SK-N-MC (cell line): ENCODE results near the gene GLRX5.

ENCODE experiments used
- EZH2 ChIP-seq: fragments of 200-600 bp; sonication (generic); IDR thresholded peaks from one replicate; pipeline ENCODE4 v1.6.1; 2017; ENCODE audit warnings: antibody characterized with exemption
- FOXP2 ChIP-seq: optimal IDR thresholded peaks from 2 replicates; pipeline ENCODE3; 2011; ENCODE audit warnings: mild to moderate bottlenecking, moderate library complexity; ENCODE audit not compliant: insufficient read depth; ENCODE audit errors: extremely low read length, control extremely low read depth
- POLR2AphosphoS5 ChIP-seq: IDR thresholded peaks from 2 replicates; pipeline ENCODE4 v1.6.1; 2012; ENCODE audit warnings: mild to moderate bottlenecking, low read depth, low read length, borderline replicate concordance

- TF ChIP-seq POLR2AphosphoS5 (no peak), EZH2 (no peak), FOXP2 (no peak)
Observed at GRCh38 chr14:95489214-95490137, 45.4 kb upstream of the GLRX5 start.
